ENCODE results near the gene FRMPD4.

FRMPD4 gene

GRCh38 chrX:12237771-12238170, 99.5 kb downstream of the FRMPD4 start:
- no peak overlapping the region for H3K27ac ChIP-seq (ENCODE audit: low read depth, low read length)
- peaks cover 27% of the 10 kb centered on the region for H3K4me1 ChIP-seq (ENCODE audit: control insufficient read depth, insufficient read depth, low read length, unreplicated experiment)
- H3K4me3 ChIP-seq (ENCODE audit: low read depth, low read length): no peak overlapping the region
- no peak overlapping the region for H2AFZ ChIP-seq (ENCODE audit: low read length, unreplicated experiment)
- H3K27me3 ChIP-seq (ENCODE audit: insufficient read depth, low read length): no peaks in the 10 kb centered on the region
- H3K36me3 ChIP-seq (ENCODE audit: insufficient read depth, low read length): no peaks in the 10 kb centered on the region
- H3K79me2 ChIP-seq (ENCODE audit: control insufficient read depth, insufficient read depth, low read length, unreplicated experiment): no peaks in the 10 kb centered on the region

- Histone ChIP-seq H3K27ac (ENCODE audit: low read depth, low read length) (no peak overlapping the region), H3K4me1 (ENCODE audit: control insufficient read depth, insufficient read depth, low read length, unreplicated experiment) (peaks cover 34% of the 10 kb centered on the region), H3K79me2 (ENCODE audit: control insufficient read depth, insufficient read depth, low read length, unreplicated experiment) (no peaks in the 10 kb centered on the region), H3K4me3 (ENCODE audit: low read depth, low read length) (no peak overlapping the region), H2AFZ (ENCODE audit: low read length, unreplicated experiment) (peak overlapping the region; percentile 32), H3K36me3 (ENCODE audit: insufficient read depth, low read length) (no peaks in the 10 kb centered on the region), H3K27me3 (ENCODE audit: insufficient read depth, low read length) (no peaks in the 10 kb centered on the region)
These were observed 101.2 kb downstream of the FRMPD4 start for GRCh38 chrX:12239356-12240082.

GRCh38 chrX:12240491-12240890, 102.2 kb downstream of the FRMPD4 start:
- H3K27ac ChIP-seq (ENCODE audit: low read depth, low read length): peak overlapping the region; percentile 32
- no peaks in the 10 kb centered on the region for H3K27me3 ChIP-seq (ENCODE audit: insufficient read depth, low read length)
- H3K4me1 ChIP-seq (ENCODE audit: control insufficient read depth, insufficient read depth, low read length, unreplicated experiment): peaks cover 43% of the 10 kb centered on the region
- H3K79me2 ChIP-seq (ENCODE audit: control insufficient read depth, insufficient read depth, low read length, unreplicated experiment): no peaks in the 10 kb centered on the region
- H3K4me3 ChIP-seq (ENCODE audit: low read depth, low read length): no peak overlapping the region
- no peaks in the 10 kb centered on the region for H3K36me3 ChIP-seq (ENCODE audit: insufficient read depth, low read length)
- H2AFZ ChIP-seq (ENCODE audit: low read length, unreplicated experiment): no peak overlapping the region

GRCh38 chrX:12241026-12241425, 102.8 kb downstream of the FRMPD4 start:
- H3K4me3 ChIP-seq (ENCODE audit: low read depth, low read length): no peak overlapping the region
- no peaks in the 10 kb centered on the region for H3K27me3 ChIP-seq (ENCODE audit: insufficient read depth, low read length)
- H3K36me3 ChIP-seq (ENCODE audit: insufficient read depth, low read length): no peaks in the 10 kb centered on the region
- H2AFZ ChIP-seq (ENCODE audit: low read length, unreplicated experiment): no peak overlapping the region
- peaks cover 46% of the 10 kb centered on the region for H3K4me1 ChIP-seq (ENCODE audit: control insufficient read depth, insufficient read depth, low read length, unreplicated experiment)
- no peaks in the 10 kb centered on the region for H3K79me2 ChIP-seq (ENCODE audit: control insufficient read depth, insufficient read depth, low read length, unreplicated experiment)
- H3K27ac ChIP-seq (ENCODE audit: low read depth, low read length): peak overlapping the region; percentile 32

GRCh38 chrX:12245650-12246645, 107.7 kb downstream of the FRMPD4 start:
- Histone ChIP-seq H3K27me3 (ENCODE audit: insufficient read depth, low read length) (no peaks in the 10 kb centered on the region), H3K27ac (ENCODE audit: low read depth, low read length) (peak overlapping the region; percentile 92), H3K4me3 (ENCODE audit: low read depth, low read length) (peak overlapping the region; percentile 63), H3K36me3 (ENCODE audit: insufficient read depth, low read length) (no peaks in the 10 kb centered on the region), H3K79me2 (ENCODE audit: control insufficient read depth, insufficient read depth, low read length, unreplicated experiment) (no peaks in the 10 kb centered on the region), H3K4me1 (ENCODE audit: control insufficient read depth, insufficient read depth, low read length, unreplicated experiment) (peaks cover 48% of the 10 kb centered on the region), H2AFZ (ENCODE audit: low read length, unreplicated experiment) (peak overlapping the region; percentile 68)

- Histone ChIP-seq H2AFZ (ENCODE audit: low read length, unreplicated experiment) (no peak overlapping the region), H3K4me3 (ENCODE audit: low read depth, low read length) (no peak overlapping the region), H3K4me1 (ENCODE audit: control insufficient read depth, insufficient read depth, low read length, unreplicated experiment) (peaks cover 31% of the 10 kb centered on the region), H3K36me3 (ENCODE audit: insufficient read depth, low read length) (no peaks in the 10 kb centered on the region), H3K27me3 (ENCODE audit: insufficient read depth, low read length) (no peaks in the 10 kb centered on the region), H3K27ac (ENCODE audit: low read depth, low read length) (no peak overlapping the region), H3K79me2 (ENCODE audit: control insufficient read depth, insufficient read depth, low read length, unreplicated experiment) (no peaks in the 10 kb centered on the region)
These were observed 111.7 kb downstream of the FRMPD4 start for GRCh38 chrX:12249997-12250396.

- H2AFZ ChIP-seq (ENCODE audit: low read length, unreplicated experiment): no peak overlapping the region
- H3K79me2 ChIP-seq (ENCODE audit: control insufficient read depth, insufficient read depth, low read length, unreplicated experiment): no peaks in the 10 kb centered on the region
- H3K27ac ChIP-seq (ENCODE audit: low read depth, low read length): peak overlapping the region; percentile 33; the same call in 1 of the 2 replicates
- H3K36me3 ChIP-seq (ENCODE audit: insufficient read depth, low read length): no peaks in the 10 kb centered on the region
- no peaks in the 10 kb centered on the region for H3K27me3 ChIP-seq (ENCODE audit: insufficient read depth, low read length)
- peaks cover 29% of the 10 kb centered on the region for H3K4me1 ChIP-seq (ENCODE audit: control insufficient read depth, insufficient read depth, low read length, unreplicated experiment)
- H3K4me3 ChIP-seq (ENCODE audit: low read depth, low read length): no peak overlapping the region
These were observed 124.9 kb downstream of the FRMPD4 start for GRCh38 chrX:12263211-12263610.

- H3K4me3 ChIP-seq (ENCODE audit: low read depth, low read length): no peak overlapping the region
- no peak overlapping the region for H2AFZ ChIP-seq (ENCODE audit: low read length, unreplicated experiment)
- H3K79me2 ChIP-seq (ENCODE audit: control insufficient read depth, insufficient read depth, low read length, unreplicated experiment): no peaks in the 10 kb centered on the region
- peaks cover 20% of the 10 kb centered on the region for H3K4me1 ChIP-seq (ENCODE audit: control insufficient read depth, insufficient read depth, low read length, unreplicated experiment)
- no peaks in the 10 kb centered on the region for H3K27me3 ChIP-seq (ENCODE audit: insufficient read depth, low read length)
- H3K27ac ChIP-seq (ENCODE audit: low read depth, low read length): no peak overlapping the region
- H3K36me3 ChIP-seq (ENCODE audit: insufficient read depth, low read length): no peaks in the 10 kb centered on the region
These were observed 131.2 kb downstream of the FRMPD4 start for GRCh38 chrX:12269484-12269883.

GRCh38 chrX:12278151-12278550, 139.9 kb downstream of the FRMPD4 start:
- H2AFZ ChIP-seq (ENCODE audit: low read length, unreplicated experiment): no peak overlapping the region
- H3K27me3 ChIP-seq (ENCODE audit: insufficient read depth, low read length): no peaks in the 10 kb centered on the region
- no peaks in the 10 kb centered on the region for H3K36me3 ChIP-seq (ENCODE audit: insufficient read depth, low read length)
- no peaks in the 10 kb centered on the region for H3K4me1 ChIP-seq (ENCODE audit: control insufficient read depth, insufficient read depth, low read length, unreplicated experiment)
- no peak overlapping the region for H3K27ac ChIP-seq (ENCODE audit: low read depth, low read length)
- no peak overlapping the region for H3K4me3 ChIP-seq (ENCODE audit: low read depth, low read length)
- H3K79me2 ChIP-seq (ENCODE audit: control insufficient read depth, insufficient read depth, low read length, unreplicated experiment): no peaks in the 10 kb centered on the region

- Histone ChIP-seq H3K27me3 (ENCODE audit: insufficient read depth, low read length) (no peaks in the 10 kb centered on the region), H3K27ac (ENCODE audit: low read depth, low read length) (no peak overlapping the region), H3K79me2 (ENCODE audit: control insufficient read depth, insufficient read depth, low read length, unreplicated experiment) (no peaks in the 10 kb centered on the region), H3K4me1 (ENCODE audit: control insufficient read depth, insufficient read depth, low read length, unreplicated experiment) (peaks cover 4% of the 10 kb centered on the region), H3K4me3 (ENCODE audit: low read depth, low read length) (no peak overlapping the region), H3K36me3 (ENCODE audit: insufficient read depth, low read length) (no peaks in the 10 kb centered on the region), H2AFZ (ENCODE audit: low read length, unreplicated experiment) (no peak overlapping the region)
These were observed 144.7 kb downstream of the FRMPD4 start for GRCh38 chrX:12282991-12283390.
